Brain microvascular endothelial cell (primary cell): ENCODE data around the gene NOS3.

Experiments
- DNase-seq: peaks from one replicate; pipeline ENCODE4 v3.0.0-alpha.2; 2020
- H3K27ac ChIP-seq: fragments of 250-450 bp; sonication (Bioruptor Pico); 2 replicates; pipeline ENCODE4 v1.5.1; 2020; ENCODE audit warnings: mild to moderate bottlenecking, moderate library complexity
- H3K27me3 ChIP-seq: fragments of 250-450 bp; sonication (Bioruptor Pico); replicated peaks from 2 replicates; pipeline ENCODE4 v1.5.1; 2020; ENCODE audit warnings: mild to moderate bottlenecking
- H3K36me3 ChIP-seq: fragments of 250-450 bp; sonication (Bioruptor Pico); replicated peaks from 2 replicates; pipeline ENCODE4 v1.5.1; 2020; ENCODE audit warnings: mild to moderate bottlenecking
- H3K4me3 ChIP-seq: 2 replicates; pipeline ENCODE4 v1.5.1; 2011; ENCODE audit warnings: low read depth, mild to moderate bottlenecking, control low read depth, low read length, moderate library complexity
- CTCF ChIP-seq: IDR thresholded peaks from 2 replicates; pipeline ENCODE4 v1.5.1; 2011; ENCODE audit warnings: low read depth, mild to moderate bottlenecking, moderate library complexity, low read length, control low read depth, inconsistent platforms; ENCODE audit errors: missing control alignments
- in situ Hi-C: cut with HindIII; loops from 2 replicates; pipeline ENCODE4 v1.10.0; 2017; ENCODE audit warnings: low sequenced_read_pairs, low pct_ligation_motif_present

NOS3 gene

GRCh38 chr7:150962553-150963399 lies 28.0 kb upstream of the NOS3 start:
- Histone ChIP-seq H3K4me3 (no peak overlapping the region), H3K27me3 (peaks cover 38% of the 10 kb centered on the region), H3K27ac (no peak overlapping the region), H3K36me3 (no peaks in the 10 kb centered on the region)
- in situ Hi-C loops: no loop called here
- no peak for DNase-seq
- peak; percentile 98 for TF ChIP-seq CTCF

GRCh38 chr7:150963707-150964559 lies 26.9 kb upstream of the NOS3 start:
- Histone ChIP-seq H3K27me3 (peaks cover 36% of the 10 kb centered on the region), H3K27ac (no peak overlapping the region), H3K4me3 (no peak overlapping the region), H3K36me3 (no peaks in the 10 kb centered on the region)
- in situ Hi-C loops: no loop called here
- TF ChIP-seq CTCF: no peak
- no peak for DNase-seq

DNA sequence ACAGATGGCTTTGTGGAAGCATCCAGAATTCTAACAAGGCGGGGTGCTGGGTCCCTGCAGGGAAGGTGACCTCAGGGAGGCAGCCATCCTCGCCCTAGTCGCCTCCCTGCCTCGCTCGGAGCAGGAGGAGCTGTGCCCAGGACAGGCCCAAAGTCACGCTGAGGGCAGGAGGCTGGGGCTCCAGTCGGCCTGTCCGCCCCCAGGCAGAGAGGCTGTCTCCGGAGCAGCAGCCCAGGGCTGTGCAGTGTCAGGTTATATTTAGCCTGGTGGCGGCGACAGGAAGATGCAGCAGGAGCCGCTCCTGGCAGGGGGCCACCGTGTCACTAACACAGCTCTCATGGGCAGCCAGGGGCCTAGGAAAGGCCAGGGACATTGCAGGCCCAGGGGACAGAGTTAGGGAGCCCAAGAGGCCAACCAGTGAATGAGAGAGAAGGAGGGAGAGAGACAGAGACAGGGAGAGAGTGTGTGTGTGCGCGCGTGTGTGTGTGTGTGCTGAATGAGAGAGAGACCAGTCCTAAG lies 26.2 kb upstream of the NOS3 start:
- no peak for DNase-seq
- H3K4me3 ChIP-seq: no peak overlapping the region
- H3K27me3 ChIP-seq: peaks cover 37% of the 10 kb centered on the region
- H3K36me3 ChIP-seq: no peaks in the 10 kb centered on the region
- no peak for TF ChIP-seq CTCF
- in situ Hi-C loops: no loop called here
- no peak overlapping the region for H3K27ac ChIP-seq

DNA sequence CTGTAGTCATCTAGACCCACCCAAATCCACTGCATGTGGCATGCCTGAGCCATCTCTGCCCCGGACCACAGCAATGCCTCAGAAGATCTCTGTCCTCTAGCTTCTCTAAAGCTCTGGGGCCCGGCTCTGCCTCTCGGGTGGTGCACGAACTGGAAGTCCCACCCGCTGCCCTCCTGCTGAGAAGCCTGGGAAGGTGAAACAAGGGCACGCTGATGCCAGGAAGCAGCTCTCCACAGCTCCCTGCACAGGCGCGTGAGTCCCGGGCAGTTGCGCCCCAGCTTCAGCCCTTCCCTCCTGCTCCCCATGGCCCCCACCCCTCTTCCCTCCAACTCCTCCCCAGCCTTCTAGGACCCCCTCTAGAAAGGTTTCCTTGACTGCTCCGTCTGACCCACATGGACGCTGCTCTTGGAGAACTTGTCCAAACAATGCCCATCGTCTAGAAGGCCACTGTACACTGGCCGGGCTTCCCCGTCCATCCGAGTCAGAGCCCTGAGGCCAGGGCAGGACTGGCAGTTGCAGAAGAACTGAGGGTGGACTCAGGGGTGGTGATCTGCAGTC lies 25.5 kb upstream of the NOS3 start:
- in situ Hi-C loops: no loop called here
- H3K27me3 ChIP-seq: peaks cover 40% of the 10 kb centered on the region
- TF ChIP-seq CTCF: no peak

GRCh38 chr7:150966002-150966401 lies 24.8 kb upstream of the NOS3 start:
- H3K27ac ChIP-seq: no peak overlapping the region
- peak; percentile 48 for TF ChIP-seq CTCF
- H3K27me3 ChIP-seq: peaks cover 43% of the 10 kb centered on the region
- H3K4me3 ChIP-seq: no peak overlapping the region
- no peak for DNase-seq
- in situ Hi-C loops: no loop called here
- no peaks in the 10 kb centered on the region for H3K36me3 ChIP-seq

More for the DNA sequence above, 25.5 kb upstream of the NOS3 start:
- Histone ChIP-seq H3K36me3 (no peaks in the 10 kb centered on the region), H3K4me3 (no peak overlapping the region), H3K27ac (no peak overlapping the region)
- no peak for DNase-seq
